HG03575 (cell line): ENCODE data around the gene LMAN2L.

ENCODE experiments used
- ATAC-seq: cut with Tn5 transposase; IDR thresholded peaks from one replicate; pipeline ENCODE4 v1.9.1; 2021; ENCODE audit not compliant: unreplicated experiment, insufficient number of reproducible peaks, low FRiP score; ENCODE audit errors: extremely low read depth

LMAN2L gene

DNA sequence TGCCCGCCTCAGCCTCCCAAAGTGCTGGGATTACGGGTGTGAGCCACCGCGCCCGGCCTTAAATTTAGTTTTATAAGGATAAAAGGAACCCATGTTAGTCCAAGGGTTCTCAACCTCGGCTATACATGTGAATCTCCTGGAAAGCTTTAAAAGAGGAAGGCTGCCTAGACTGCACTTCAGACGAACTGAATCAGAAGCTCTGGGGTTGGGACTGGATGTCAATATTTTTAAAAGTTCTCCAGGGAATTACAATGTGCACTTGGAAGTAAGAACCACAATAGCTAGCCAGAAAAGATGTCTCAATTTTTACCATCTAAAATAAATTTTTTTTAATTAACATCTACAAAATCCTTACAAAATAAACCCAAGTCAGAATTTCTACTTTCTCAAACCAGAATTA lies 10.1 kb downstream of the LMAN2L start:
- ATAC-seq, result no peak

DNA sequence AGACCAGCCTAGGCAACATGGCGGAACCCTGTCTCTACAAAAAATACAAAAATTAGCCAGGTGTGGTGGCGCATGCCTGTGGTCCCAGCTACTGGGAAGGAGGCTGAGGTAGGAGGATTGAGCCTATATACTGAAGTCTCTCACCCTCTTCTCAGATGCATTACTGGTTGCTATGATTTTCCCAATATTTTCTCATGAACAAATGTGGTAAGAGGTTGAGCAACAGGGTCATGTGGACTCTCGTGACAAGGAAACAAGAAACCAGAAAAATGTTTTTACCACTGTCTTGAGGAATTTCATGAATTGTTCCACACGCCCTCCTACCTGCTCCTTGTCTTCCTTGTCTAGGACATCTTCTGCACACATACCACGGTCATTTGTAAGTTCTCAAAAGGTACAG lies 12.4 kb downstream of the LMAN2L start:
- ATAC-seq, result no peak

DNA sequence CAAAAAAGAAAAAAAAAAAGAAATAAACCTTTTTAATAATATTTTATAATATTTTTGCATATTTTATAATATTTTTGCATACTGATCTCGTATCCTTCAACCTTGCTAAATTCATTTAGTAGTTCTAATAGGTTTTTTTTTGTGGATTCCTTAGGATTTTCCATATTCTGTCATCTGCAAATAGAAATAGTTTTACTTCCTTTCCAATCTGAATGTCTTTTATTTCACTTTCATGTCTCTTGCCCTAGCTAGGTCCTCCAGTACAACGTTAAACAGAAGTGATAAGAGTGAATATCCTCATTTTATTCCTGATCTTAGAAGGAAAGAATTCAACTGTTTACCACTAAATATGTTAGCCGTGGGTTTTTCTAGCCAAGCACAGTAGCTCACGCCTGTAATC lies 13.7 kb downstream of the LMAN2L start:
- ATAC-seq, result no peak

DNA sequence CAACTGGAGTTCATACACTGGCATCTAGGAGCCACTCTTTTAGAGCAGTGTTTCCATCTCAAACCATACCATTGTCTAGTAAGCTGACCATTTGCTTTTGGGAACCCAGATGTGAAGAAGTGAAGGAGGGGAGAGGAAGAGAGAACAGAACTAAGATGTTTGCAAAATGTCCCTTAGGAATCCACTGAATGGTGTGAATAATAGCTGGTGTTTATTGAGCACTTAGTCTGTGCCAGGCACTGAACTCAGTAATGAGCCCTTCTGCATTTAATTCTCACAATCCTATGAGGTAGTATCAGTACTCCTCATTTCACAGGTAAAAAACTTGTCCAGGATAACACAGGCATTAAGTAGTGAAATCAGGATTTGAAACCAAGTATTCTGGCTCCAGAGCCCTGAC lies 23.5 kb downstream of the LMAN2L start:
- no peak for ATAC-seq

DNA sequence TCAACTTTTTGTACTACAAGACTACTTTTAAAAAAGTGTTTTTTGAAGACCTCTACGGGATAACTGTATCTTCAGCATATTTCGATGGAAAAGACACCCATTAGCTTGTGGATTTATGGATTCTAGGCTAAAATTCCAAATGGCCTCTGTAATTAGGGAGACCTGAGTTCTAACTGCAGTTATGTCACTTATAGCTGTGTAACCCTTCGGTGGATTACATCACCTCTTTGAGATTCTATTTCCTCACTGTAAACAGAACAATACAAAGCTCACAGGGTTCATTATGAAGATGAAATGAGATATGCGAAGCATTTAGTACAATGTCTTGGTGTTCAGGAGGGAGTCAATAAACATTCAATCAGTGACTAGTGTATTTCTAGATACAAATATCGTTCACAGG lies 24.2 kb downstream of the LMAN2L start:
- no peak for ATAC-seq

DNA sequence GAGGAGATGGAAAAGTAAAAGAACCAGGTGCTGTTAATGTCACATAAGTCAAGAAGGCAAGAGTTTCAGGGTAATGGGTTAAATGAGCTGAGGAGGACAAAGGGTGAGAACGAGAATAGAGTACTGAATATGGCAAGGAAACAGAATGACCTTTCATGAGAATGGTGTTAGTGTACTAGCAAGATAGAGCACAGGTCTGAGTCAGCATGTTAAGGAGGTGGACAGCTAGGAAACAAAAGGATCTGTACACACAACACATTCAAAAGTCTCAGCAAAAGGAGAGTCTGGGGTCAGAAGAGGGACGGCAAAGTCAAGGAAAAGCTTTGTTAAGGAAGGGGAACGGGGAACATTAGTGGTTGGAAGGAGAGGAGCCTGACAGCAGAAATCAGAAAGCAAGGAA lies 28.9 kb downstream of the LMAN2L start:
- no peak for ATAC-seq

DNA sequence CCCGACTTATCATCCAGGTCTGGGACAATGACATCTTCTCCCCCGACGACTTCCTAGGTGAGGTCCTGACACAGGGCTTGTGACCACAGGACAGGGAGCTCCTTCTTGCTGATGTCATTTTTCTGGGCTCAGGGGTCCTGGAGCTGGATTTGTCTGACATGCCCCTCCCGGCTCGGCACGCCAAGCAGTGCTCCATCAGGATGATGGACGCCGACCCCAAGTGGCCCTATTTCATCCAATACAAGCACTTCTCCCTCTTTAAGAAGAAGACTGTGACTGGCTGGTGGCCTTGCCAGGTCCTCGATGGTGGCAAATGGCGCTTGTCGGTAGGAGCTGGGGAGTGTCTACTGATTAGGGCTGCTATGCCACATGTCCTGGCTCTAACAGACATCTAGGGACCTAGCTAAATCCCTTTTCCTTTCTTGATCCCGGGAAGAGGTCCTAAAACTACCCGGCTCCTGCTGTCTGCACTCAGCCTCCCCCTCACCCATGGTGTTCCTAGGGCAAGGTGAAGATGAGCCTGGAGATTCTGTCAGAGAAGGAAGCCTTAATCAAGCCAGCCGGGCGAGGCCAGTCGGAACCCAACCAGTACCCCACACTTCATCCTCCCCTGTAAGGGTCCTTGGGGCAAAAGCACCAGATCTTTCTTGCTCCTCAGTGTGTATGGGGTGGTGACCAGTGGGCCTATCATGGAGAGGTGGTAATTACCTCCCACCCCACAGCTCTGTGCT lies 36.7 kb downstream of the LMAN2L start:
- no peak for ATAC-seq

DNA sequence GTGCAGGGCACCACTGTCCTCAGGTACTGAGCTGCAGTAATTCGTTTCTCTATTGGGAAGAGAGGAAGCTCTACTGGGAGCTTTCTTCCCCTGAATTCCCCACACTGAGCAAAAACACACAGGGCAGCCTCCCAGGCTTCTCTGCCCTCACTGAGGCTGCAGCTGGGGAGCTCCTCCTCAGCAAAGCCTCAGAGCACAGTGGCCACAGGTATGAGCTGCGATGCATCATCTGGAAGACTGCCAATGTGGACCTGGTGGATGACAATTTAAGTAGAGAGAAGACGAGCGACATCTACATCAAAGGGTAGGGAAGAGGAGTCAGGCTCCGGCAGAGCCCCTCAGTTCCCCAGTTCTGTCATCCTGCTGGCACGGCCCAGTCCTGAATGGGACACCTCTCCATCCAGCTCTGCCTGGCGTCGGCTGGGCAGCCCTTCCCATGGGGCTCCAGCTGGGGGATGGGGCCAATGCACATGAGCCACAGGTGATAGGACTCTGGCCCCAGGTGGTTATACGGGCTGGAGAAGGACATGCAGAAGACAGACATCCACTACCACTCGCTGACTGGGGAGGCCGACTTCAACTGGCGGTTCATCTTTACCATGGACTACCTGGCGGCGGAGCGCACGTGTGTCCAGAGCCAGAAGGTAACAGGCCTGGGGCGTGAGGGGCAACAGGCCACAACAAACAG lies 37.6 kb downstream of the LMAN2L start:
- ATAC-seq, result no peak

DNA sequence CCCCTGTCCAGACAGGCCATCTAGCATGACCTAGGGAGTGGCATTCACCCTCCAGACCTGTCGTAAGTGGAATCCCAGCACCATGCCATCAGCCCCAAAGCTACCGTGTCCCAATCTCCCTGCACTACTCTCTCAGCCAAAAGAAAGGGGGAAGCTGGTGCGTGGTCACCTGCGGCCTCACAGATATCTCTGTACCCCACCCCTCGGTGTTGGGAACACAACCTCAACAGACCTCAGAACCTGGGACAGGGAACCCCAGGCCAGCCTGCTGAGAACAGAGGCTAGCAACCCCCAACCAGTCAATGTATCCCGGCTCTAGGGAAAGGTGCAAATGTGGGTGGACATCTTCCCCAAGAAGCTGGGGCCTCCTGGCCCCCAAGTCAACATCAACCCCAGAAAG lies 38.2 kb downstream of the LMAN2L start:
- no peak for ATAC-seq

DNA sequence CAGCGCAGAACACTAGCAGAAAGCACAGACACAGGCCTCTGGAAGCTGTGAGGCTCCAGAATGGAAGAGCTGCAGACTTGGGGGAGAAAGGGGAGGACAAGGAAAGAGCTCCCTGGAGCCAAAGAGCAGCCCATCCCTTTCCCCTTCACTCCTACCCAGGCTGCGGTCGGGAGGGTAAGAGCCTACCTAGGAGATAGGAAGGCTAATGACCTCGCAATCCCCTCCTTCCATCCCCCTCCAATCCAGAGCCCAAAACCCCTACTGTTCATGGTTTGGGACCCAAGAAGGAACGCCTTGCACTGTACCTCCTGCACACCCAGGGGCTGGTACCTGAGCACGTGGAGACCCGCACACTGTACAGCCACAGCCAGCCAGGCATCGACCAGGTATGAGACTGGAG lies 39.8 kb downstream of the LMAN2L start:
- no peak for ATAC-seq

DNA sequence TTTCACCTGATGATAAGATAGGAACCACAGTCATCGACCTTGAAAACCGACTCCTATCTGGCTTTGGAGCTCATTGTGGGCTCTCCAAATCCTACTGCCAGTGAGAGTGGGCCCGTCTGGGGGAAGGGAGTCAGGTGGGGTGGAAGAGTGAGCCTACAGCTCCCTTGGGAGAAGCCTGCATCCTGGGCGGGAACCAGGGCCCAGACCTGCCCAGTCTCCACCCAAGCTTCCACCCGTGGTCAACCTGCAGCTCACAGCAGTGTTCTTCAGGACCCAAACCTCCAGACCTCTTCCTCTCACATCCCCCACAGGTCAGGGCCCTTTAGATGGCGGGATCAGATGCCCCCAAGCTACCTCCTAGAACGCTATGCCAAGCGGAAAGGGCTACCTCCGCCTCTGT lies 40.2 kb downstream of the LMAN2L start:
- ATAC-seq, result no peak

DNA sequence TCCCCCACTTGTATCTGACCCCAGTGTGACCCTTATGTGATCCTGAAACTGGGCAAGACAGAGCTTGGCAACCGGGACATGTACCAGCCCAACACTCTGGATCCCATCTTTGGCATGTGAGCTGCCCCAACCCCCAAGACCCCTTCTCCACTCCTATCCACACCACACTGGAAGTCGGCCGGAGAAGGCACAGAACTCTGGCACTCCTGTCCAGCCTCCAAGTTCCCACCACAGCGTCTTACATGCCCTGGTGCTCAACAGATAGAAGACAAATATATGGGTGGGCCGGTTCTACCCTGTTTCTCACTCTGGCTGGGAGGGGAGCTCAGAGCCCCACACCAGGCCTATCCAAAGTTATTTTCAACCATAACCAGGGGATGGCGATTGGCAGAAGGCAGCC lies 40.8 kb downstream of the LMAN2L start:
- no peak for ATAC-seq

DNA sequence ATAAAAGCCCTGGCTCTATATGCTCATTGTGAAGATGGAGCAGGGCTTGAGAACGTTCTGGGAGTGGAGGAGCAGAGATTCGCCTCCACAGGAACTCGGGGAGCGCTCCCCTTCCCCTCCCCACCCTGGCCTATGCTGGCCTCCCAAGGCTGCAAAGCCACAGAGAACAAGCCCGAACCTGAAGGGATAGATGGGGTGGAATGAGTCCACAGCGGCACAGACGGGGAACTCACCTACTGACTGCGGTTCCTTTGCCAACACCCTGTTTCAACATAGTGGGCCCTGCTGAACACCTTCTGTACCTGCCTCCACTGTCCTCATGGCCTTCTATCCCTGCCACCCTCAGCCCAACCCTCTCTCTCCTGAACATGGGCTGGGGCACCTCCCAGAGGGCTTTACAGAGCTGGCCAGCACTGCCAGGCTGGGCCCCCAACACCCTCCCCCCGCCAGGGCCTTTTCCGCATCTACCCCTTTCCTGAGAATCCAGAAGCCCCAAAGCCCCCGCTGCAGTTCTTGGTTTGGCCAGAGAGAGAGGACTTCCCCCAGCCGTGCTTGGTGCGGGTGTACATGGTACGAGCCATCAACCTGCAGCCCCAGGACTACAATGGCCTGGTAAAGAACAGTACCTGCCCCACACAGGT lies 41.5 kb downstream of the LMAN2L start:
- no peak for ATAC-seq

DNA sequence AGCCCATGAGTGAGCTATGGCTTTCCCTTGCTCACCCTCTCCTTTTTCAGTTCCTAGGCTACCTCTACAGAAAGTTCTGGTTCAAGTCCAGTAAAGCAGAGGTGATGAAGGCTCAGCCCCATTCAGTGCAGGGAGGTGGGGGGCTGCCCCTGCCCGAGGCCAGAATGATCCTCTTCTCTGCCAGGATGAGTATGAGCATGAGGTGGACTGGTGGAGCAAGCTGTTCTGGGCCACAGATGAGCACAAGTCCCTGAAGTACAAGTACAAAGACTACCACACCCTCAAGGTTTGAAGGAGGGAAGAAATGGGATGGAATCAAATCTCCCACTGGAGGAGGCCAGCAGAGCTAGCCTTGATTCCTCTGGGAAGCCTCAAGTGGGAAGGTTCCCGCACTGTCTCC lies 42.4 kb downstream of the LMAN2L start:
- no peak for ATAC-seq

DNA sequence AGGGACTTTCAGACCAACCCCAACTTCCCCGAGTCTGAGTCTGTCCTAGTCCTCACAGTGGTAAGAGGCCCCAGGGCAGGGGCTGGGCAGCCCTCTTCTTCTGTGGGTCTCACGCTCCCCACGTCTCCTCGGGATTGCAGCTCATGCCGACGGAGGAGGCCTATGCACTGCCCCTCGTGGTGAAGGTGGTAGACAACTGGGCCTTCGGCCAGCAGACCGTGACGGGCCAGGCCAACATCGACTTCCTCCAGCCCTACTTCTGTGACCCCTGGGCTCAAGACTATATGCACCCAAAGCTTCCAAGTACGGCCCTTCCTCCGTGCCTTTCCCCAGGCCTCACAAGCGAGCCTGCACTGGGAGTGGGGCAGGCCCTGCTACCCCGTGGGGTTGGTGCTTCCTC lies 44.3 kb downstream of the LMAN2L start:
- ATAC-seq, result no peak

DNA sequence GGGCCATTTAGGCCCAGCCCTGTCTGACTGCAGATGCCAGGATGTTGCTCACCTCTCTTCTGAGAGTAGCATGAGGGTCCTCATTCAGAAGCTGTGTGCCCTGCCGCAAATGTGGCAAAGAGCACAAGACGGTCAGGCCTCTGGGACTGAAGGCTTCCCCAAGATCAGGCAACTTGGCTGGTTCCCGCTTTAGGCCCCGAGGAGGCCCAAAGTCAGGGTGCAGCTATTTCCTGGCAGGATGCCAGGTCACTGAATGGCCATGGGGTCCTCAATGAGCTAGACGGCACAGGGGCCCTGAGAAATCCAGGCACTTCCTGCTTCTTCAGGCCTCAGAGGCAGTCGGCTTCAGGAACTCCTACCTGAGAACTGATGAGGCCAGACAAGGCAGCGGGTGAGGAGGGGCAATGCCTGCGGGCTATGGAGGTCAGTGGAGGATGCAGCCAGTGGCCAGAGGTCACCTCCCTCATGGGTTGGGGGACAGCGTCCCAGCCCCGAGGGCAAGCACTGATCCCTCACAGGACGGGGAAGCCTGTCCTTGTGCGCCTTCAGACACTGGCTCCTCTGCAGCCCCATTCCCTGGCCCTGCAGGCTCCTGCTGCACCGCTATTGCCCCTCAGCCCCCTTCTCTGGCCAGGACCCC lies 44.9 kb downstream of the LMAN2L start:
- ATAC-seq, result no peak

DNA sequence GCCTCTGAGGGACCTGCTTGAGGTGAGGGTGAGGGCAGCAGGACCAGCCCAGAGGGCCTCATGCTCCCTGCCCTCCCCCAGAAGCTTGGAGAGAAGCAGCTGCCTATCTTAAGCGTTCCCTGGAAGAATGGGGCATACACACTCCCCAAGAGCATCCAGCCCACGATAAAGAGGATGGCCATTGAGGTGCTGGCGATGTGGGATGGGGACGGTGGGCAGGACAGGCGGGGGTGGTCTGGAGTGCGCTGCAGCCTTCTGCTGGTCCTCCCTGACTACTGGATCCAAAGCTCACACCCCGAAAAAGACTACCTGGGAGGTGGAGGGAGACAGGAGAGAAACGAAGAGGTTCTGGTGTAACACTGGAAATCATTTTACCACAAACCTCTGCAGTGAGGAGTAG lies 45.6 kb downstream of the LMAN2L start:
- ATAC-seq, result no peak

DNA sequence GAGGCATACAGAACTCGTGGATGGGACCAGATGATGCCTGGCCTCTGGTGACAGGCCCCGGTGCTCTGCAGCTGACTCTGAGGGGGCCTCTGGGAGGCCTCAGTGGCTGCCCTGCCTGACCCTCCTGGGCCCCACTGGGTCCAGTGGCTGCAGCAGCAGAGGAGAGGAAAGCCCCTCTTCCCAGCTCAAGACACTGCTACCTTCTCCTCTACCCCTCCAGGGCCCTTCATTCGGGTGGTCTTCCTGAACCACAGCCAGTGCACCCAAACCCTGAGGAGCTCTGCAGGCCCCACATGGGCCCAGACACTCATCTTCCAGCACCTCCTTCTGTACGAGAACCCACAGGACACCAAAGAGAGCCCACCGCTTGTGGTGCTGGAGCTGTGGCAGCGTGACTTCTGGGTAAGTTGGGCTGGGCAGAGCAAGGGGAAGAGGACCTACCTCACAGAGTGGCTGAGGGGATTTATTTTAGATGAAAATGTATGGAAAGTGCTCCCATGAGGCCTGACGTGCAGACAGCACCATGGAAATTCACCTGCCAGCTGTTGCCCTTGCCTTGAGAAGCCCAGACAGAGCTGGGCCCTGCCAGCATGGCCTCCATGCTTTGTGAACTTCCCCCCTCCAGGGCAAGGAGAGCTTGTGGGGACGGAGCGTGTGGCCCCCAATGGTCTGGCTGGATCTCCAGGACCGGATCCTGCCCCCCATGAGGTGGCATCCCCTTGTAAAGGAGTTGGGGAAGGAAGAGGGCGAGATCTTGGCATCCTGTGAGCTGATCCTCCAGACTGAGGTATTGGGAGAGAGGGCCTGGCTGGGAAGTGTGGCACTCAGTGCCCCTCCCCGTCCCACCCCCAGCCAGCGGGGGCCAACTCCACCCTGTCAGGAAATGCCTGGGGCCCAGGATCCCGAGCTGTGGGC lies 46.3 kb downstream of the LMAN2L start:
- ATAC-seq, result no peak
